ENCODE measurements around the gene ALPG.
"Not testable (repeated sequence)": the region's sequence is repeated elsewhere in the genome, so short reads cannot be mapped to it uniquely, and the experiment has no call there.

ALPG gene

DNA sequence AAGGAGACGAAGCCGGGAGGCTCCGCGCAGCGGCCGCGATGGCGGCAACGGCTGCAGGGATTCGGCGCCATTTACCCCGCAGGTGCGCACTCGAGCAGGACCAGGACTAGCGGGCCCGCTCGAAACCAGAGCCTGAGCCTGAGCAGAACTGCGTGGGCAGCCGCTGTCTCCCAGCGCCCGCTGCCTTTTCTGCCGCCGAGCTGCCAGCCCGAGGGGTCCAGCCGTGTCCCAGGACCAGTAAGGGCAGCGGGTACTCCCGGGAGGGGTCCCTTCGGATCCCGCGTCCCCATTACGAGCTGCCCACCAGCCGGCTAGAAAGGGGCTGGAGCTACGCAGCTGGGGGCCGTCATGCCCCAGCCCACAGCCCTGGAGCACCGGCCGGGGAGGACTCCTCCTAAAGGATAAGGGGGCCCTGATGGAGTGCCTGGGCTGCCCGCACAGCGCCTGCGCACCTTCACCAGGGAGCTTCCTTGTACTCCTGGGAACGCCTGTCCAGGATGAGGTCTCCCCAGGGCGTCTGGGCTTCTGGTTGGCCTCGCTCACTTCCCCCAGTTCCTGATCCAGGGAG, 18.2 kb upstream of the ALPG start:
- H4K20me1 ChIP-seq (ENCODE audit: insufficient read depth, low read length) = no peaks in the 10 kb centered on the region
- H3K36me3 ChIP-seq (ENCODE audit: insufficient read depth, low read length) = no peaks in the 10 kb centered on the region
- H3K4me1 ChIP-seq (ENCODE audit: insufficient read depth, low read length) = no peaks in the 10 kb centered on the region
- no peak overlapping the region for H3K4me3 ChIP-seq (ENCODE audit: low read depth in 1 of 2, low read length in 2 of 2)
- H3K27ac ChIP-seq (ENCODE audit: low read length) = no peak overlapping the region
- H2AFZ ChIP-seq (ENCODE audit: low read depth, low read length) = no peak overlapping the region
- ATAC-seq (ENCODE audit: insufficient read depth, low read depth) (no peak), DNase-seq (no peak)
- TF ChIP-seq, protein P1, sequence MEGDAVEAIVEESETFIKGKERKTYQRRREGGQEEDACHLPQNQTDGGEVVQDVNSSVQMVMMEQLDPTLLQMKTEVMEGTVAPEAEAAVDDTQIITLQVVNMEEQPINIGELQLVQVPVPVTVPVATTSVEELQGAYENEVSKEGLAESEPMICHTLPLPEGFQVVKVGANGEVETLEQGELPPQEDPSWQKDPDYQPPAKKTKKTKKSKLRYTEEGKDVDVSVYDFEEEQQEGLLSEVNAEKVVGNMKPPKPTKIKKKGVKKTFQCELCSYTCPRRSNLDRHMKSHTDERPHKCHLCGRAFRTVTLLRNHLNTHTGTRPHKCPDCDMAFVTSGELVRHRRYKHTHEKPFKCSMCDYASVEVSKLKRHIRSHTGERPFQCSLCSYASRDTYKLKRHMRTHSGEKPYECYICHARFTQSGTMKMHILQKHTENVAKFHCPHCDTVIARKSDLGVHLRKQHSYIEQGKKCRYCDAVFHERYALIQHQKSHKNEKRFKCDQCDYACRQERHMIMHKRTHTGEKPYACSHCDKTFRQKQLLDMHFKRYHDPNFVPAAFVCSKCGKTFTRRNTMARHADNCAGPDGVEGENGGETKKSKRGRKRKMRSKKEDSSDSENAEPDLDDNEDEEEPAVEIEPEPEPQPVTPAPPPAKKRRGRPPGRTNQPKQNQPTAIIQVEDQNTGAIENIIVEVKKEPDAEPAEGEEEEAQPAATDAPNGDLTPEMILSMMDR (IDR thresholded peaks at IDR 0.05; ENCODE audit: borderline replicate concordance, extremely low read depth, low read length, poor library complexity, severe bottlenecking) = no peak
- TF ChIP-seq EZH2 (IDR thresholded peaks at IDR 0.05; ENCODE audit: borderline replicate concordance, low read depth, low read length, severe bottlenecking) = no peak
- H3K27me3 ChIP-seq (ENCODE audit: insufficient read depth, low read length, poor library complexity) = peaks cover 6% of the 10 kb centered on the region
- H3K9ac ChIP-seq (ENCODE audit: low read depth, low read length) = no peak overlapping the region
- no peaks in the 10 kb centered on the region for H3K79me2 ChIP-seq (ENCODE audit: insufficient read depth, low read length)
- no peaks in the 10 kb centered on the region for H3K9me3 ChIP-seq (ENCODE audit: insufficient read depth, low read length, severe bottlenecking)
- no peak overlapping the region for H3K4me2 ChIP-seq (ENCODE audit: insufficient read depth, low read length)

DNA sequence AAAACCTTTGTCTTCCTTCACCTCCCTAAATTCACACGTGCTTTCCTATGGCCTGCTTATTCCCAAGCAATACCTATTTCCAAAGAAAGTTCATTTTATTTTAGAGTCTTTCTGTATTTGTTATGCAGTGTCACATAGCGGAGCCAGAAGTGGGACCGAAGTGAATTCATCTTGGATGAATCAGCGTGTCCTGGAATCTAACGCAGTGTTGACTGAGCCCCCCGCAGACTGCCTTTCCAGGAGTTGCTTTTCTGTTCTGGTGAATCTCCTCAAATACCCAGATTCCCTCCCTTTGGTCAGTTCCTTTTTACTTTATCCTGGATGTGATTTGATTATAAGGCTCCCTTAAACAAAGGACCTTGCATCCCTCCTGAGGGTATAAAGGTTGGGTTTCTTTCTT, 17.3 kb upstream of the ALPG start:
- Histone ChIP-seq H4K20me1 (ENCODE audit: insufficient read depth, low read length) (no peaks in the 10 kb centered on the region), H3K9ac (ENCODE audit: low read depth, low read length) (no peak overlapping the region), H3K4me3 (ENCODE audit: low read depth in 1 of 2, low read length in 2 of 2) (no peak overlapping the region), H3K4me2 (ENCODE audit: insufficient read depth, low read length) (no peak overlapping the region), H3K79me2 (ENCODE audit: insufficient read depth, low read length) (no peaks in the 10 kb centered on the region), H3K9me3 (ENCODE audit: insufficient read depth, low read length, severe bottlenecking) (no peaks in the 10 kb centered on the region), H3K36me3 (ENCODE audit: insufficient read depth, low read length) (no peaks in the 10 kb centered on the region), H3K4me1 (ENCODE audit: insufficient read depth, low read length) (no peaks in the 10 kb centered on the region), H2AFZ (ENCODE audit: low read depth, low read length) (no peak overlapping the region), H3K27ac (ENCODE audit: low read length) (no peak overlapping the region), H3K27me3 (ENCODE audit: insufficient read depth, low read length, poor library complexity) (peaks cover 6% of the 10 kb centered on the region)
- DNase-seq = no peak
- TF ChIP-seq, protein P1 (IDR thresholded peaks at IDR 0.05; ENCODE audit: borderline replicate concordance, extremely low read depth, low read length, poor library complexity, severe bottlenecking) = no peak
- no peak for TF ChIP-seq EZH2 (IDR thresholded peaks at IDR 0.05; ENCODE audit: borderline replicate concordance, low read depth, low read length, severe bottlenecking)
- no peak for ATAC-seq (ENCODE audit: insufficient read depth, low read depth)

DNA sequence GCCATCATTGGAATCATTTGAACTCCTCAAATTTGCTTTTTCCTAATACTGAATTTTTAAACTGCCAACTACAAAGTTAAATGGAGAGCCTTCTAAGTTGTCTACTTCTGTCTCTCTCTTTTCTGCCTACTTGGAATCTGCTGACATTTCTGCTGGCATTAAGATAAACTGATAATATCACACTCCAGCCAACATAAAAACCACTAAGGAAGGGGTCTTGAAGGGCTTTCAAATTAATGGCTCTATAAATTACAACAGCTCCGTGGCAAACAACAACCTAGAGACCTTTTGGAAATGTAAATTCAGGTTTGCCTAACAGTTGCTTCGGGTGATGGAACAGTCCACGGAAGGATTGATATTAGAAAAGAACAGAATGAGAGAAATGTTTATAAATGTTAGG, 16.0 kb upstream of the ALPG start:
- Histone ChIP-seq H3K79me2 (ENCODE audit: insufficient read depth, low read length) (no peaks in the 10 kb centered on the region), H3K27ac (ENCODE audit: low read length) (no peak overlapping the region), H3K27me3 (ENCODE audit: insufficient read depth, low read length, poor library complexity) (peaks cover 6% of the 10 kb centered on the region), H2AFZ (ENCODE audit: low read depth, low read length) (no peak overlapping the region), H4K20me1 (ENCODE audit: insufficient read depth, low read length) (no peaks in the 10 kb centered on the region), H3K9me3 (ENCODE audit: insufficient read depth, low read length, severe bottlenecking) (no peaks in the 10 kb centered on the region), H3K4me1 (ENCODE audit: insufficient read depth, low read length) (no peaks in the 10 kb centered on the region), H3K9ac (ENCODE audit: low read depth, low read length) (no peak overlapping the region), H3K4me2 (ENCODE audit: insufficient read depth, low read length) (no peak overlapping the region), H3K4me3 (ENCODE audit: low read depth in 1 of 2, low read length in 2 of 2) (no peak overlapping the region), H3K36me3 (ENCODE audit: insufficient read depth, low read length) (no peaks in the 10 kb centered on the region)
- no peak for DNase-seq
- ATAC-seq (ENCODE audit: insufficient read depth, low read depth) = no peak
- TF ChIP-seq, protein P1 (IDR thresholded peaks at IDR 0.05; ENCODE audit: borderline replicate concordance, extremely low read depth, low read length, poor library complexity, severe bottlenecking) = no peak
- no peak for TF ChIP-seq EZH2 (IDR thresholded peaks at IDR 0.05; ENCODE audit: borderline replicate concordance, low read depth, low read length, severe bottlenecking)

DNA sequence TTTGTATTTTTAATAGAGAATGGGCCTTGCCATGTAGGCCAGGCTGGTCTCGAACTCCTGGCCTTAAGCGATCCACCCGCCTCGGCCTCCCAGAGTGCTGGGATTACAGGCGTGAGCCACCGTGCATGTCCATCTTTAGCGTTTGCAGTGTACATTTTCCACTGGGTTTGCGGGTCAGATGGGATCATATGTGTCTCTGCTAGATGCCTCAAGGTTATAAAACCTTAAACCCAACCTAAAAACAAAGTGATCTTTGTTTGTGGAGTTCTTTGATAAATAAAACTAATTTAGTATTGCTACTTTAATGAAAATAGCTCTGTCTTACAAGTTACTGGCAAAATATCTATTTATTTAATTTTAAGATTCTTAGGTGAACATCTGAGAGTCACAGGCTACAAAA, 13.1 kb upstream of the ALPG start:
- no peak for DNase-seq

DNA sequence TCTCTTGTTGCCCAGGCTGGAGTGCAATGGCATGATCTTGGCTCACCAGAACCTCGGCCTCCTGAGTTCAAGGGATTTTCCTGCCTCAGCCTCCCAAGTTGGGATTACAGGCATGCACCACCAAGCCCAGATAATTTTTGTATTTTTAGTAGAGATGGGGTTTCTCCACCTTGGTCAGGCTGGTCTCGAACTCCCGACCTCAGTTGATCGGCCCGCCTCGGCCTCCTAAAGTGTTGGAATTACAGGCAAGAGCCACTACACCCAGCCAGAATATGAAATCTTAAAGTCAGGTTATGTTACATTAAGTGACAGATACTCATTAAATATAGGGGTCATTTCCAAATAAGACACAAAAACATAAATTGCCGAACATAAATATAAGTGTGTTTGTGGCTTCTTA, 12.2 kb upstream of the ALPG start:
- H3K36me3 ChIP-seq (ENCODE audit: insufficient read depth, low read length); DNase-seq; H3K9ac ChIP-seq (ENCODE audit: low read depth, low read length); H3K4me3 ChIP-seq (ENCODE audit: low read depth in 1 of 2, low read length in 2 of 2); ATAC-seq (ENCODE audit: insufficient read depth, low read depth); H3K27ac ChIP-seq (ENCODE audit: low read length); H3K4me1 ChIP-seq (ENCODE audit: insufficient read depth, low read length); H4K20me1 ChIP-seq (ENCODE audit: insufficient read depth, low read length); H3K9me3 ChIP-seq (ENCODE audit: insufficient read depth, low read length, severe bottlenecking); H3K27me3 ChIP-seq (ENCODE audit: insufficient read depth, low read length, poor library complexity); H3K79me2 ChIP-seq (ENCODE audit: insufficient read depth, low read length); H2AFZ ChIP-seq (ENCODE audit: low read depth, low read length); H3K4me2 ChIP-seq (ENCODE audit: insufficient read depth, low read length): not testable (repeated sequence)

More for the DNA sequence above, 13.1 kb upstream of the ALPG start:
- ATAC-seq (ENCODE audit: insufficient read depth, low read depth) = no peak
- Histone ChIP-seq H3K9me3 (ENCODE audit: insufficient read depth, low read length, severe bottlenecking) (no peaks in the 10 kb centered on the region), H3K36me3 (ENCODE audit: insufficient read depth, low read length) (no peaks in the 10 kb centered on the region), H3K4me3 (ENCODE audit: low read depth in 1 of 2, low read length in 2 of 2) (no peak overlapping the region), H2AFZ (ENCODE audit: low read depth, low read length) (no peak overlapping the region), H3K4me2 (ENCODE audit: insufficient read depth, low read length) (no peak overlapping the region), H3K9ac (ENCODE audit: low read depth, low read length) (no peak overlapping the region), H3K27me3 (ENCODE audit: insufficient read depth, low read length, poor library complexity) (peaks cover 6% of the 10 kb centered on the region), H3K4me1 (ENCODE audit: insufficient read depth, low read length) (no peaks in the 10 kb centered on the region), H3K79me2 (ENCODE audit: insufficient read depth, low read length) (no peaks in the 10 kb centered on the region), H4K20me1 (ENCODE audit: insufficient read depth, low read length) (no peaks in the 10 kb centered on the region), H3K27ac (ENCODE audit: low read length) (no peak overlapping the region)
- TF ChIP-seq EZH2 (IDR thresholded peaks at IDR 0.05; ENCODE audit: borderline replicate concordance, low read depth, low read length, severe bottlenecking) = no peak
- TF ChIP-seq, protein P1 (IDR thresholded peaks at IDR 0.05; ENCODE audit: borderline replicate concordance, extremely low read depth, low read length, poor library complexity, severe bottlenecking) = no peak

Data from DND-41 (cell line).